ENCODE measurements around the gene CNPY4.

The CNPY4 gene

GRCh38 chr7:100122568-100122967 lies 3.1 kb downstream of the CNPY4 start:
- Histone ChIP-seq H3K36me3 (no peaks in the 10 kb centered on the region), H3K4me3 (ENCODE audit: low read depth in 1 of 2, low read length in 1 of 2) (no peak overlapping the region), H3K4me1 (ENCODE audit: control insufficient read depth in 1 of 2, insufficient read depth in 1 of 2, low read depth in 1 of 2, low read length in 1 of 2) (peaks cover 46 to 53% of the 10 kb centered on the region in 2 experiments), H3K27me3 (no peaks in the 10 kb centered on the region), H3K27ac (no peak overlapping the region), H3K9me3 (no peaks in the 10 kb centered on the region)
- no peak for TF ChIP-seq CTCF (IDR thresholded peaks at IDR 0.05)

- H3K36me3 ChIP-seq = no peaks in the 10 kb centered on the region
- H3K27me3 ChIP-seq = peaks cover 16% of the 10 kb centered on the region
- no peak overlapping the region for H3K4me3 ChIP-seq (ENCODE audit: low read depth in 1 of 2, low read length in 1 of 2)
- peak overlapping the region; percentile 54 for H3K27ac ChIP-seq
- TF ChIP-seq CTCF (IDR thresholded peaks at IDR 0.05) = no peak
- no peaks in the 10 kb centered on the region for H3K9me3 ChIP-seq
- peaks cover 44 to 51% of the 10 kb centered on the region in 2 experiments for H3K4me1 ChIP-seq (ENCODE audit: control insufficient read depth in 1 of 2, insufficient read depth in 1 of 2, low read depth in 1 of 2, low read length in 1 of 2)
Observed at GRCh38 chr7:100124301-100125230, 5.1 kb downstream of the CNPY4 start.

GRCh38 chr7:100126239-100126930 lies 7.0 kb downstream of the CNPY4 start:
- no peaks in the 10 kb centered on the region for H3K9me3 ChIP-seq
- H3K4me1 ChIP-seq (ENCODE audit: control insufficient read depth in 1 of 2, insufficient read depth in 1 of 2, low read depth in 1 of 2, low read length in 1 of 2) = peaks cover 35 to 43% of the 10 kb centered on the region in 2 experiments
- H3K27me3 ChIP-seq = peaks cover 16% of the 10 kb centered on the region
- H3K4me3 ChIP-seq (ENCODE audit: low read depth in 1 of 2, low read length in 1 of 2) = peak overlapping the region; percentile 97 to 98
- no peaks in the 10 kb centered on the region for H3K36me3 ChIP-seq
- peak overlapping the region; percentile 87 for H3K27ac ChIP-seq
- no peak for TF ChIP-seq CTCF (IDR thresholded peaks at IDR 0.05)

GRCh38 chr7:100126931-100127865 lies 7.8 kb downstream of the CNPY4 start, which contains the start of gene MBLAC1:
Gene MBLAC1, plus strand, starts transcription at chr7:100126967. Its CDS starts 429 bp downstream, at chr7:100127396.
- H3K36me3 ChIP-seq = no peaks in the 10 kb centered on the region
- H3K4me3 ChIP-seq (ENCODE audit: low read depth in 1 of 2, low read length in 1 of 2) = peak within 1 kb of the TSS; percentile 97 to 98
- H3K27ac ChIP-seq = peak within 1 kb of the TSS; percentile 87
- H3K9me3 ChIP-seq = no peaks in the 10 kb centered on the region
- peaks cover 16% of the 10 kb centered on the region for H3K27me3 ChIP-seq
- peaks cover 35 to 43% of the 10 kb centered on the region in 2 experiments for H3K4me1 ChIP-seq (ENCODE audit: control insufficient read depth in 1 of 2, insufficient read depth in 1 of 2, low read depth in 1 of 2, low read length in 1 of 2)
- TF ChIP-seq CTCF (IDR thresholded peaks at IDR 0.05) = no peak

All from neutrophil (primary cell).